ENCODE measurements around the gene CHST8.

CHST8 gene

GRCh38 chr19:33773704-33774624, 152.2 kb downstream of the CHST8 start:
- DNase-seq, result no peak

GRCh38 chr19:33774751-33775150, 153.0 kb downstream of the CHST8 start:
- DNase-seq, result no peak

- DNase-seq, result no peak
These were observed 154.2 kb downstream of the CHST8 start for GRCh38 chr19:33775731-33776487.

- no peak for DNase-seq
These were observed 155.6 kb downstream of the CHST8 start for GRCh38 chr19:33777351-33777750.

GRCh38 chr19:33777753-33778088, 156.0 kb downstream of the CHST8 start:
- no peak for DNase-seq

GRCh38 chr19:33778089-33778791, 156.5 kb downstream of the CHST8 start:
- DNase-seq, result peak; percentile 64

- no peak for DNase-seq
These were observed 158.1 kb downstream of the CHST8 start for GRCh38 chr19:33779849-33780248.

GRCh38 chr19:33780251-33780650, 158.5 kb downstream of the CHST8 start:
- no peak for DNase-seq

GRCh38 chr19:33780746-33781145, 159.0 kb downstream of the CHST8 start:
- DNase-seq, result no peak

GRCh38 chr19:33781415-33781935, 159.7 kb downstream of the CHST8 start:
- DNase-seq, result no peak

GRCh38 chr19:33781996-33782395, 160.2 kb downstream of the CHST8 start:
- DNase-seq, result peak; percentile 35

- peak; percentile 29 for DNase-seq
These were observed 162.7 kb downstream of the CHST8 start for GRCh38 chr19:33784432-33784831.

GRCh38 chr19:33785795-33786194, 164.0 kb downstream of the CHST8 start:
- DNase-seq, result peak; percentile 54

GRCh38 chr19:33788676-33789075, 166.9 kb downstream of the CHST8 start:
- DNase-seq, result no peak

- no peak for DNase-seq
These were observed 167.6 kb downstream of the CHST8 start for GRCh38 chr19:33789344-33789743.

GRCh38 chr19:33794683-33795369, 173.1 kb downstream of the CHST8 start:
- DNase-seq, result peak; percentile 11

GRCh38 chr19:33795370-33796163, 173.8 kb downstream of the CHST8 start:
- DNase-seq, result peak; percentile 84

- peak; percentile 46 for DNase-seq
These were observed 174.6 kb downstream of the CHST8 start, which contains the start of gene KCTD15 for GRCh38 chr19:33796164-33796875. Gene KCTD15 (plus strand): TSS chr19:33796870. CDS start chr19:33800455, 3,585 bp downstream.

- peak; percentile 40 for DNase-seq
These were observed 176.3 kb downstream of the CHST8 start for GRCh38 chr19:33797802-33798671.

- DNase-seq, result no peak
These were observed 176.9 kb downstream of the CHST8 start for GRCh38 chr19:33798681-33799111.

Data from EL (cell line).